Epithelial cell of esophagus (primary cell): ENCODE results near the gene PEF1.
"Not testable (repeated sequence)": the region's sequence is repeated elsewhere in the genome, so short reads cannot be mapped to it uniquely, and the experiment has no call there.

Source experiments
- DNase-seq: peaks from one replicate; pipeline ENCODE4 v3.0.0; 2010; ENCODE audit warnings: low read depth
- H3K4me3 ChIP-seq: 2 replicates; pipeline ENCODE4 v1.5.1; 2011; ENCODE audit warnings: mild to moderate bottlenecking, low read length, control low read depth
- TF ChIP-seq, protein P1 (sequence below): IDR thresholded peaks from 2 replicates; pipeline ENCODE4 v1.5.1; 2011; ENCODE audit warnings: low read depth, mild to moderate bottlenecking, low read length, control low read depth, inconsistent platforms; ENCODE audit not compliant: insufficient read depth; ENCODE audit errors: missing control alignments

The PEF1 gene

DNA sequence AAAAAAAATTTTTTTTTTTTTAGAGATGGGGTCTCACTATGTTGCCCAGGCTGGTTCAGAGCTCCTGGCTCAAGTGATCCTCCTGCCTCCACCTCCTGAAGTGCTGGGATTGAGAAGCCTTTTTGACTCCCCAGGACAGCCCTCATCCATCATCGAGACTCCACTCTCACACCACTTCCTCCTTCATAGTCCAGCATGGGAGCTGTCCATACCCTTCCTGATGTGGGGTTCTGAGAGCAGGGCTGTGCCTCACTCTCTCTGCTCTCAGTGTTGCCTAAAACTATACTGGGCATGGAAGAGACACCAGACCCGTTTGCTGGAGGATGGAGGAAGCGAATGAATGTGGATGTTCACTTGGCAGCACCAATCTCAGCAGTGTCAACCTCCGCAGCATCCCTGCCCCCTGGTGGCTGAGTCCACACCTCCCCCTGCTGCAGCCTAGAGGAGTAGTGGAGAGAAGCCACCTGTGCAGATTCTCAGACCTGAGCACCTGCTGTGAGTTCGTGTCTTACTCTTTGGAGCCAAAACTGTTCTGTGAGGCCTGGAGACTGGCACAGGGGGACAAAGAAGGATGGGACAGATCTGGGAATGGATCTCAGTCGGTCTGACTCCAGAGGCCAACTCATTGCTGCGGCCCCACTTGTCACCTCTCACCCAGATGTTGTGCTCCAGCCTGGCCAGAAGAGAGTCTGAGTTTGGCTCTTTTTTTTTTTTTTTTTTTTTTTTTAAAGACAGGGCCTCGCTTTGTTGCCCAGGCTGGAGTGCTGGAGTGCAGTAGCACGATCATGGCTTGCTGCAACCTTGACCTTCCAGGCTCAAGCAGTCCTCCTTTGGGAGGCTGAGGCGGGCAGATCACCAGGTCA, 50.7 kb downstream of the PEF1 start:
- no peak overlapping the region for H3K4me3 ChIP-seq
- TF ChIP-seq, protein P1, sequence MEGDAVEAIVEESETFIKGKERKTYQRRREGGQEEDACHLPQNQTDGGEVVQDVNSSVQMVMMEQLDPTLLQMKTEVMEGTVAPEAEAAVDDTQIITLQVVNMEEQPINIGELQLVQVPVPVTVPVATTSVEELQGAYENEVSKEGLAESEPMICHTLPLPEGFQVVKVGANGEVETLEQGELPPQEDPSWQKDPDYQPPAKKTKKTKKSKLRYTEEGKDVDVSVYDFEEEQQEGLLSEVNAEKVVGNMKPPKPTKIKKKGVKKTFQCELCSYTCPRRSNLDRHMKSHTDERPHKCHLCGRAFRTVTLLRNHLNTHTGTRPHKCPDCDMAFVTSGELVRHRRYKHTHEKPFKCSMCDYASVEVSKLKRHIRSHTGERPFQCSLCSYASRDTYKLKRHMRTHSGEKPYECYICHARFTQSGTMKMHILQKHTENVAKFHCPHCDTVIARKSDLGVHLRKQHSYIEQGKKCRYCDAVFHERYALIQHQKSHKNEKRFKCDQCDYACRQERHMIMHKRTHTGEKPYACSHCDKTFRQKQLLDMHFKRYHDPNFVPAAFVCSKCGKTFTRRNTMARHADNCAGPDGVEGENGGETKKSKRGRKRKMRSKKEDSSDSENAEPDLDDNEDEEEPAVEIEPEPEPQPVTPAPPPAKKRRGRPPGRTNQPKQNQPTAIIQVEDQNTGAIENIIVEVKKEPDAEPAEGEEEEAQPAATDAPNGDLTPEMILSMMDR = peak; percentile 98
- DNase-seq = peak; percentile 85

DNA sequence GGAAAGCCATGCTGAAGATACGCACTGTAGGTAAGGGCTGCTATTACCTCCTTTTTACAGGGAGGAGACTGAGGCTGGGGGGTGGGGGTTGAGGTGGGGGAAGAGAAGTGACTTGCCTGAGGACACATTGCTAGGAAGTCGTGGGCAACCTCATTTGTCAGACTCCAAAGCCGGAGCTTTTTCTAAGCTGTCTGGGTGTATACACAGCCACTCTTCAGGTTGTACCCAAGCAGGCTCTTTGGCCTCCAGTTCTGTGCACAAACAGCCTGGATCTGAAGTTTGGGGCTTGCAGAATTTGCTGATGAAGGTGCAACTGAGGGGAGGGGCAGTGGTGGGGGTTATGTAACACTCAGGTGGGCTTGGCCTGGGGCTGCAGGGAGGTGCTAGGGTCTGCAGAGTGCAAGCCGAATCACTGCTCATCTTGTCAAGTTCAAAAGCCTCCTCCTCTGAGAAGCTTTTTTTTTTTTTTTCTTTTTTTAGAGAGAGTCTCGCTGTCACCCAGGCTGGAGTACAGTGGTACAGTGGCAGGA, 51.5 kb downstream of the PEF1 start:
- no peak for DNase-seq
- TF ChIP-seq, protein P1 = no peak

DNA sequence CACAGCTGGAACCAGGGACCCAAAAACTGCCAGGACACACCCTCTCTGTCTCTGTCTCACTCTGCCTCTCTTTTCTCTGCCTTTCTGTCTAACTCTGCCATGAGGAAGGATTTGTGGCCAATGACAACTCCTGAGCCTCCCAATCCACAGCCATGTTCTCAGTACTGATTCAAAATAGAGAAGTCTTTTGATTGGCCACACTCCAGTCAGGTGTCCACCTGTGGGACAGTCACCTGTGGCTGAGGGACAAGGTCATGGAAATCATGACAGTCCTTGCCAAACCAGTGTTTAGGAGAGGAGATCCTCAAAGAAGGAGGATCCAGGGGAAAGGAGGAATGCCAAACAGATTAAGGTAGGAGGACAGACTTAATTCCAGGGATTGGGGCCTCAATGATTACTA, 52.5 kb downstream of the PEF1 start:
- TF ChIP-seq, protein P1 = no peak
- H3K4me3 ChIP-seq = no peak overlapping the region
- DNase-seq = no peak

More for the DNA sequence above, 51.5 kb downstream of the PEF1 start:
- no peak overlapping the region for H3K4me3 ChIP-seq

DNA sequence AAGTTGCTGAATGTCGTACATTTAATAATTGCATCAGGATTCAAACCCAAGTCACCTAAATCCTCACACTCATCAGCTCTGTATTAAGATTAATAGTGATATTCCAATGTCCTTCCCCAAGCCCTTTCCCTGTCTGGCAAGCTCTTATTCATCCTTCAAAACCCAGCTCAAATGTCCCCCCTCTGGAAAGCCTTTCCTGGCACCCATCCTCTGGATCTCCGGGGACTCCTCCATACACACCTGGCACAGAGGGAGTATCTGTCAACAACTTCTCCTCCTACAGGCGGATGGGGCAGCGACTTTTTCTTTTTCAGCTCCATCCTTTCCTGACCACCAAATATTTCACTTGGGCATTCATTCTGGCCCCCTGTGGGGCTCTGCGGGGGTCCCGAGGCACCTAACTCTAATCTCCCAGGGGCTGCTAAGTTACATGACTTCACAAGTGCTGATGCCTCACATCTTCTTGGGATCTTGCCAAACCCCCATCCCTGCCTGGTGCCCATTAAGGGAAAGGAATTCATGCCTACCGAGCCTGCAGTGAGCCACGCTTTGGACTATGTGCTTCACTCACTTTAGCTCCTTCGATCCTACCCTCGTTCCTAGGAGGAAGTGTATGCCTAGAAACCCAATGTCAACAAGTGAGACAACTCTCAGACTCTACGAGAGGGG, 53.1 kb downstream of the PEF1 start:
- no peak overlapping the region for H3K4me3 ChIP-seq
- TF ChIP-seq, protein P1 = no peak
- DNase-seq = peak; percentile 86

DNA sequence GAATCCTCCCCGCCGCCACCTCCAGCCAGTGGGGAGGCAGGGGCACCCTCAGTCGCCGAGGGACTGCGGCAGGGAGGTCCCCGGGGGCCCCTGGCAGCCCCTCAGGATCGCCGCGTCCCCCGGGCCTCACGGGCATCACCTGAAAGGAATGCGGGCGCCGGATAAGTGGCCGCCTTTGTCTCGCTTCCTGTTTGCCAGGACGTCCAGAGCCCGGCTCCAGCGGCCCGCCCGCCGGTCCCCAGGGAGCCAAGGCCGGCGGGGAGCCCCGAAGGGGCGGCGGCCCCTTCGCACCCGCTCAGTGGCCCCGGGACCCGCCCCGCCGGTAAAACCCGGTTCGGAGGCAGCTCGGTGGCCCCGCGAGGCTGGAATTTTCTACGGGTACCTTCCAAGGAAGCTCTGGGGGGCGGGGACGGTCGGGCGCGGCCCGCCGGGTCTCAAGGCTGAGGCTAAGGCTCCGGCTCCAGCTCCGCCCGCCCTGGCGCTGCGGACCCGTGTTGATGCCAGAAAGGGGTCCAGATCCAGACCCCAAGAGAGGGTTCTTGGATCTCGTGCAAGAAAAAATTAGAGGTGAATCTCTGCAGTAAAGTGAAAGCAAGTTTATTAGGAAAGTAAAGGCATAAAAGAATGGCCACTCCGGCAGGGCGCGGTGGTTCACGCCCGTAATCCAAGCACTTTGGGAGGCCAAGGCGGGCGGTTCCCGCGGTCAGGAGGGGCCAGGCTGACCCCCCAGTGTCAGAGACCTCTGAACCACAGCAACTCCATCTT, 55.7 kb downstream of the PEF1 start:
- H3K4me3 ChIP-seq = peak overlapping the region; percentile 20
- TF ChIP-seq, protein P1 = no peak
- DNase-seq = no peak

DNA sequence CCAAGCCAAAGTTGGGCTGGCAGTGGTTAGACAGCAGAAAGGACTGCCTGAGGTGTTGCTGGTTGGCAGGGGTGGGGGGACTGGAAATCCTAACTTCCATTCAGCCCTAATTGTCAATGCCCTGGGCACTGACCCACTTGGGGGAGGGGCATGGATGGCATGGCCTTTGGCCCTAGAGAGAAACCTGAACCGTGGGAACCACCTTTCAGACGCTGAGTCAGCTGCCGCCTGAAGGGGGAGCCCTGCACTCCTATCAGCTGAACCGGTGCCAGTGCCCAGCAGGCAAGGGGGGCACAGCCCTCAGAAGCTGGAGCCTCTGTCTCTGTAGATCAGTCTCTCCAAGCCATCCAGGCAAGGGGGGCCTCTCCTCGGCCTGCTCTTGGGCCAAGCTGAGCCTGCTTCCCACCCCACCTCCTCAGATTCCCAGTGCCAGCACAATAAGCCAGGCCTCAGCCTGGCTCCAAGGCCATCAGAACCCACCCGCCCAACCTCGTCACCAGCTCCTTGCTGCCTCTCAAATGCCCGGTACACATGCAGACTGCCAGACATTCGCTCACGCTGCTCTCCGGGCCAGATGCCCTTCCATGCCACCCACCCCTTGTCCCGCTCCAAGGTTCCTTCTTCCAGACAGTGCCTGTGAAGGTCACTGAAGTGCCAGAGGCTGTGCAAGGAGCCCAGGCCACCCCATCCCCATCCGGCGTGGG, 56.8 kb downstream of the PEF1 start:
- no peak overlapping the region for H3K4me3 ChIP-seq
- DNase-seq = peak; percentile 64
- TF ChIP-seq, protein P1 = peak; percentile 77

DNA sequence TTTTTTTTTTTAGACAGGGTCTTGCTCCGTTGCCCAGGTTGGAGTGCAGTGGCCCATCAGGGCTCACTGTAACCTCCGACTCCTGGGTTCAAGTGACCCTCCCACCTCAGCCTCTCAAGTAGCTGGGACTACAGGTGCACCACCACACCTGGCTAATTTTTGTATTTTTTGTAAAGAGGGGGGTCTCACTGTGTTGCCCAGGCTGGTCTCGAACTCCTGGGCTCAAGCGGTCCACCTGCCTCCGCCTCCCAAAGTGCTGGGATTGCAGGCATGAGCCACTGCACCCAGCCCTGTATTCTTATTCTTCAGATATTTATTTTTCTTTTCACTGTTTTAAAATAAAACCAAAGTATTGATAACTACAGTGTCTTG, 57.4 kb downstream of the PEF1 start:
- H3K4me3 ChIP-seq, DNase-seq: not testable (repeated sequence)
